Measurements from ENCODE around the gene PLCH1.

Gene PLCH1

DNA sequence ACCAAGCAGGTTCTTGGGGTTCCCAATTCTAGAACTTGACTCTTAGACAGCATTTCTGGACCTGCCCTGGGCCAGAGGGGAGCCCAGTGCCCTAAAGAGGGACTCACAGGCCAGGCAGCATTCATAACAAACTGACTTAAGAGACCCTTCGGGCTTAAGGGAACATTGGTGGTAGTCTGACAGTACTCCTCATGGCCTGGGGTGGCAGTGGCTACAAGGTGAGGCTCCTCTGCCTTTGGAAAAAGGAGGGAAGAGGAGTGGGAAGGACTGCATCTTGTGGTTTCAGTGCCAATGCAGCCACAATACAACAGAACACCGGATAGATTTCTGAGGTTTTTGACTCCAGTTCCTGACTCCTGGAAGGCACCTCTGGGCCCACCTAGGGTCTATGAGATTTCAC lies 279.2 kb downstream of the PLCH1 start:
- Histone ChIP-seq H3K27ac (ENCODE audit: low read depth, low read length) (no peak overlapping the region), H3F3A (ENCODE audit: control insufficient read depth, insufficient read depth) (no peaks in the 10 kb centered on the region), H3K4me3 (ENCODE audit: low read length) (no peak overlapping the region), H3K79me2 (ENCODE audit: control insufficient read depth, low read length) (no peaks in the 10 kb centered on the region), H3K9me3 (ENCODE audit: control insufficient read depth, insufficient read depth, low read length) (no peaks in the 10 kb centered on the region), H3K36me3 (ENCODE audit: control insufficient read depth, low read length) (no peaks in the 10 kb centered on the region), H3K27me3 (ENCODE audit: control insufficient read depth, low read length) (no peaks in the 10 kb centered on the region), H3K4me2 (ENCODE audit: low read length) (no peak overlapping the region), H3K9me2 (replicated peaks; ENCODE audit: control insufficient read depth, low read length) (no peaks in the 10 kb centered on the region), H4K20me1 (ENCODE audit: control insufficient read depth, insufficient read depth, low read depth, low read length) (no peaks in the 10 kb centered on the region), H3K4me1 (ENCODE audit: control insufficient read depth, low read length) (no peaks in the 10 kb centered on the region)
- TF ChIP-seq, protein P1, sequence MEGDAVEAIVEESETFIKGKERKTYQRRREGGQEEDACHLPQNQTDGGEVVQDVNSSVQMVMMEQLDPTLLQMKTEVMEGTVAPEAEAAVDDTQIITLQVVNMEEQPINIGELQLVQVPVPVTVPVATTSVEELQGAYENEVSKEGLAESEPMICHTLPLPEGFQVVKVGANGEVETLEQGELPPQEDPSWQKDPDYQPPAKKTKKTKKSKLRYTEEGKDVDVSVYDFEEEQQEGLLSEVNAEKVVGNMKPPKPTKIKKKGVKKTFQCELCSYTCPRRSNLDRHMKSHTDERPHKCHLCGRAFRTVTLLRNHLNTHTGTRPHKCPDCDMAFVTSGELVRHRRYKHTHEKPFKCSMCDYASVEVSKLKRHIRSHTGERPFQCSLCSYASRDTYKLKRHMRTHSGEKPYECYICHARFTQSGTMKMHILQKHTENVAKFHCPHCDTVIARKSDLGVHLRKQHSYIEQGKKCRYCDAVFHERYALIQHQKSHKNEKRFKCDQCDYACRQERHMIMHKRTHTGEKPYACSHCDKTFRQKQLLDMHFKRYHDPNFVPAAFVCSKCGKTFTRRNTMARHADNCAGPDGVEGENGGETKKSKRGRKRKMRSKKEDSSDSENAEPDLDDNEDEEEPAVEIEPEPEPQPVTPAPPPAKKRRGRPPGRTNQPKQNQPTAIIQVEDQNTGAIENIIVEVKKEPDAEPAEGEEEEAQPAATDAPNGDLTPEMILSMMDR (IDR thresholded peaks at IDR 0.05; ENCODE audit: low read depth, low read length, poor library complexity, severe bottlenecking): no peak
- TF ChIP-seq EZH2phosphoT487 (IDR thresholded peaks at IDR 0.05; ENCODE audit: borderline replicate concordance, low read length): no peak

DNA sequence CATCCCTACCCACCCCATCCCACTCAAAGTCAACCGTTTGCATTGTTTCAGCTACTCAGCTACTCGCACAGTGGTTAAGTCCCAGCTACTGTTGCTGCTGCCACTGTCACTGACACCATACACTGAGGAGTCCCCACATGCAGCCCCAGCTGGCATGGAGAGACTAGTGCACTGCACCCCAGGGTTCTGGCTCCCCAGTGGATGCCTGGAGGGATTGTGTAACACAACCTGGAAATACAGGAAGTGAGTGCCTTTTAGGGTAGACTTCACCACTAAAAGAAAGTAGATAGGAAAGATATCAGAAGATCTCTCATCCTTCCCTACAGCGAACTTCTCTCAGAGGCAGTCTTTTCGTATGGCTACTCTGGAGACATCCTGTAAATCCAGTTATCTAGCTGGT lies 282.2 kb downstream of the PLCH1 start:
- Histone ChIP-seq H3F3A (ENCODE audit: control insufficient read depth, insufficient read depth) (no peaks in the 10 kb centered on the region), H4K20me1 (ENCODE audit: control insufficient read depth, insufficient read depth, low read depth, low read length) (no peaks in the 10 kb centered on the region)

DNA sequence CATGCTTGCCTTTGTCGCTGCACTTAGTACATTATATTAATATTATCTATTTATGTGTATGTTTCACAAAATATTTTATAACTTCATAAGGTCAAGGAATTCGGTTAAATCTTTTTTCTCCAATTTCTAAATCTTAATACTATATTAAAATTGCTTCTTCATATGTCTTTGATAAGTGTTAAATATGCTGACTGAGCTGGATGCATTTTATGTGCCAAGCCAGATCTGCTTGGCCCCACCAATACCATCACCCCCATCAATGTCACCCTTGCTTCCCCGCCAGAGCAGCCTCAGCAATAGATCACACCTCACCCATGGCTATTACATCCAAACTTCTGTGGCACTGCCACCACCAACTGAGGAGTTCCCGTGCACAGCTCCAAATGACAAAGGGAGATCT lies 287.3 kb downstream of the PLCH1 start:
- no peaks in the 10 kb centered on the region for H3K9me2 ChIP-seq (replicated peaks; ENCODE audit: control insufficient read depth, low read length)
- no peak overlapping the region for H3K4me3 ChIP-seq (ENCODE audit: low read length)
- H3K79me2 ChIP-seq (ENCODE audit: control insufficient read depth, low read length): no peaks in the 10 kb centered on the region
- no peaks in the 10 kb centered on the region for H3K4me1 ChIP-seq (ENCODE audit: control insufficient read depth, low read length)
- no peak for TF ChIP-seq EZH2phosphoT487 (IDR thresholded peaks at IDR 0.05; ENCODE audit: borderline replicate concordance, low read length)
- TF ChIP-seq, protein P1 (IDR thresholded peaks at IDR 0.05; ENCODE audit: low read depth, low read length, poor library complexity, severe bottlenecking): no peak
- no peaks in the 10 kb centered on the region for H3F3A ChIP-seq (ENCODE audit: control insufficient read depth, insufficient read depth)
- no peaks in the 10 kb centered on the region for H3K9me3 ChIP-seq (ENCODE audit: control insufficient read depth, insufficient read depth, low read length)
- H3K36me3 ChIP-seq (ENCODE audit: control insufficient read depth, low read length): no peaks in the 10 kb centered on the region
- H3K27ac ChIP-seq (ENCODE audit: low read depth, low read length): no peak overlapping the region
- H3K4me2 ChIP-seq (ENCODE audit: low read length): no peak overlapping the region
- H4K20me1 ChIP-seq (ENCODE audit: control insufficient read depth, insufficient read depth, low read depth, low read length): no peaks in the 10 kb centered on the region
- H3K27me3 ChIP-seq (ENCODE audit: control insufficient read depth, low read length): no peaks in the 10 kb centered on the region

More for the DNA sequence above, 282.2 kb downstream of the PLCH1 start:
- H3K9me3 ChIP-seq (ENCODE audit: control insufficient read depth, insufficient read depth, low read length): no peaks in the 10 kb centered on the region
- no peak overlapping the region for H3K4me3 ChIP-seq (ENCODE audit: low read length)
- H3K4me2 ChIP-seq (ENCODE audit: low read length): no peak overlapping the region
- no peaks in the 10 kb centered on the region for H3K4me1 ChIP-seq (ENCODE audit: control insufficient read depth, low read length)
- H3K27ac ChIP-seq (ENCODE audit: low read depth, low read length): no peak overlapping the region
- TF ChIP-seq, protein P1 (IDR thresholded peaks at IDR 0.05; ENCODE audit: low read depth, low read length, poor library complexity, severe bottlenecking): no peak
- no peak for TF ChIP-seq EZH2phosphoT487 (IDR thresholded peaks at IDR 0.05; ENCODE audit: borderline replicate concordance, low read length)
- H3K36me3 ChIP-seq (ENCODE audit: control insufficient read depth, low read length): no peaks in the 10 kb centered on the region
- no peaks in the 10 kb centered on the region for H3K79me2 ChIP-seq (ENCODE audit: control insufficient read depth, low read length)
- H3K9me2 ChIP-seq (replicated peaks; ENCODE audit: control insufficient read depth, low read length): no peaks in the 10 kb centered on the region
- no peaks in the 10 kb centered on the region for H3K27me3 ChIP-seq (ENCODE audit: control insufficient read depth, low read length)

DNA sequence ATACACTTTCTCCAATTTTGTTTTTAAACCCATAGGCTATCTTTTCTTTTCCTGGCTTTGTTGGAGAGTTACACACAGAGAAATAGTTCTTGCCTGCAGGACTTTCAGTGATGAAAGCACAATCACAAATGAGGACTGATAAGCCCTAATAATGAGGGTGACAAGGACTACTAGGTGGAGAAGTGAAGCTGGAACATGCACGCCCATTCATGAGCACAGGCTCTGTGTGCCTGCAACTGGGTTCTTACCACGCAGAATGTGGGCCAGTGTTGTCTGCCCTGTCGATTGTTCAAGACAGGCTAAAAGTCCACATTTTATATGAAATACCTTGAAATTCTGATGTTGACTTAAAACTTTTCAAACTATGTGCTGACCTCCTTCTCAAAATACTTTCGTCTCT lies 289.1 kb downstream of the PLCH1 start:
- no peaks in the 10 kb centered on the region for H3K9me3 ChIP-seq (ENCODE audit: control insufficient read depth, insufficient read depth, low read length)
- no peaks in the 10 kb centered on the region for H3F3A ChIP-seq (ENCODE audit: control insufficient read depth, insufficient read depth)
- no peak overlapping the region for H3K4me2 ChIP-seq (ENCODE audit: low read length)
- H4K20me1 ChIP-seq (ENCODE audit: control insufficient read depth, insufficient read depth, low read depth, low read length): no peaks in the 10 kb centered on the region
- H3K9me2 ChIP-seq (replicated peaks; ENCODE audit: control insufficient read depth, low read length): no peaks in the 10 kb centered on the region
- no peak overlapping the region for H3K27ac ChIP-seq (ENCODE audit: low read depth, low read length)
- H3K36me3 ChIP-seq (ENCODE audit: control insufficient read depth, low read length): no peaks in the 10 kb centered on the region
- no peaks in the 10 kb centered on the region for H3K79me2 ChIP-seq (ENCODE audit: control insufficient read depth, low read length)
- TF ChIP-seq, protein P1 (IDR thresholded peaks at IDR 0.05; ENCODE audit: low read depth, low read length, poor library complexity, severe bottlenecking): no peak
- no peak for TF ChIP-seq EZH2phosphoT487 (IDR thresholded peaks at IDR 0.05; ENCODE audit: borderline replicate concordance, low read length)
- H3K27me3 ChIP-seq (ENCODE audit: control insufficient read depth, low read length): no peaks in the 10 kb centered on the region
- H3K4me3 ChIP-seq (ENCODE audit: low read length): no peak overlapping the region
- H3K4me1 ChIP-seq (ENCODE audit: control insufficient read depth, low read length): no peaks in the 10 kb centered on the region
